BE2C (cell line): Measurements from ENCODE around the gene SLC39A3.

Experiments used
- DNase-seq: peaks from one replicate; pipeline ENCODE4 v3.0.0-alpha.2; 2020
- H3K27me3 ChIP-seq: fragments of 250-450 bp; sonication (Bioruptor Pico); 2 replicates; pipeline ENCODE4 v1.5.1; 2020; ENCODE audit warnings: mild to moderate bottlenecking
- H3K36me3 ChIP-seq: fragments of 250-450 bp; sonication (Bioruptor Pico); 2 replicates; pipeline ENCODE4 v1.5.1; 2020; ENCODE audit warnings: mild to moderate bottlenecking
- H3K4me1 ChIP-seq: fragments of 250-450 bp; sonication (Bioruptor Pico); 2 replicates; pipeline ENCODE4 v1.5.1; 2020
- H3K4me3 ChIP-seq: 2 replicates; pipeline ENCODE4 v1.5.1; 2011; ENCODE audit warnings: low read depth, low read length
- H3K9me3 ChIP-seq: fragments of 250-450 bp; sonication (Bioruptor Pico); 2 replicates; pipeline ENCODE4 v1.5.1; 2020
- TF ChIP-seq, protein P1 (sequence below): IDR thresholded peaks from 2 replicates; pipeline ENCODE4 v1.5.1; 2012; ENCODE audit warnings: mild to moderate bottlenecking, low read depth, low read length

SLC39A3 gene

DNA sequence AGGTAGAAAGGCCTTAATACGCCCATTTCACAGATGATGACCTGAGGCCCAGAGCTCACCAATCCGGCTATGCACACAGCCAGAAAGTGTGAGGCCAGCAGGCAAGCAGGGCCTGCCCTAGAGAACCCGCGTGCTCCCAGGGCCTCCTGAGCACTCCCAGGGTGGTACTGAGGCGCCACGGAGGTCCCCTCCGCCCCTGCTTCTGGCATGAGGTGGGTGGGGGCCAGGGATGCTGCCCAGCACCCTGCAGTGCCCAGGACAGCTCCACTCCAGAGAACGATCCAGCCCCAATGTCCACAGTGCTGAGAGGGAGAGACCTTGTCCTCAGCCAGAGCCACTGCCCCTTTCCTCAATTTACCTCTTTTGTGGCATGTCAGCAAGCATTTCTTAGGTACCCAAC lies 29.4 kb upstream of the SLC39A3 start:
- Histone ChIP-seq H3K36me3 (peaks cover 68% of the 10 kb centered on the region), H3K4me1 (no peaks in the 10 kb centered on the region), H3K27me3 (no peaks in the 10 kb centered on the region), H3K4me3 (no peak overlapping the region), H3K9me3 (no peaks in the 10 kb centered on the region)
- DNase-seq: no peak
- TF ChIP-seq, protein P1, sequence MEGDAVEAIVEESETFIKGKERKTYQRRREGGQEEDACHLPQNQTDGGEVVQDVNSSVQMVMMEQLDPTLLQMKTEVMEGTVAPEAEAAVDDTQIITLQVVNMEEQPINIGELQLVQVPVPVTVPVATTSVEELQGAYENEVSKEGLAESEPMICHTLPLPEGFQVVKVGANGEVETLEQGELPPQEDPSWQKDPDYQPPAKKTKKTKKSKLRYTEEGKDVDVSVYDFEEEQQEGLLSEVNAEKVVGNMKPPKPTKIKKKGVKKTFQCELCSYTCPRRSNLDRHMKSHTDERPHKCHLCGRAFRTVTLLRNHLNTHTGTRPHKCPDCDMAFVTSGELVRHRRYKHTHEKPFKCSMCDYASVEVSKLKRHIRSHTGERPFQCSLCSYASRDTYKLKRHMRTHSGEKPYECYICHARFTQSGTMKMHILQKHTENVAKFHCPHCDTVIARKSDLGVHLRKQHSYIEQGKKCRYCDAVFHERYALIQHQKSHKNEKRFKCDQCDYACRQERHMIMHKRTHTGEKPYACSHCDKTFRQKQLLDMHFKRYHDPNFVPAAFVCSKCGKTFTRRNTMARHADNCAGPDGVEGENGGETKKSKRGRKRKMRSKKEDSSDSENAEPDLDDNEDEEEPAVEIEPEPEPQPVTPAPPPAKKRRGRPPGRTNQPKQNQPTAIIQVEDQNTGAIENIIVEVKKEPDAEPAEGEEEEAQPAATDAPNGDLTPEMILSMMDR: no peak

DNA sequence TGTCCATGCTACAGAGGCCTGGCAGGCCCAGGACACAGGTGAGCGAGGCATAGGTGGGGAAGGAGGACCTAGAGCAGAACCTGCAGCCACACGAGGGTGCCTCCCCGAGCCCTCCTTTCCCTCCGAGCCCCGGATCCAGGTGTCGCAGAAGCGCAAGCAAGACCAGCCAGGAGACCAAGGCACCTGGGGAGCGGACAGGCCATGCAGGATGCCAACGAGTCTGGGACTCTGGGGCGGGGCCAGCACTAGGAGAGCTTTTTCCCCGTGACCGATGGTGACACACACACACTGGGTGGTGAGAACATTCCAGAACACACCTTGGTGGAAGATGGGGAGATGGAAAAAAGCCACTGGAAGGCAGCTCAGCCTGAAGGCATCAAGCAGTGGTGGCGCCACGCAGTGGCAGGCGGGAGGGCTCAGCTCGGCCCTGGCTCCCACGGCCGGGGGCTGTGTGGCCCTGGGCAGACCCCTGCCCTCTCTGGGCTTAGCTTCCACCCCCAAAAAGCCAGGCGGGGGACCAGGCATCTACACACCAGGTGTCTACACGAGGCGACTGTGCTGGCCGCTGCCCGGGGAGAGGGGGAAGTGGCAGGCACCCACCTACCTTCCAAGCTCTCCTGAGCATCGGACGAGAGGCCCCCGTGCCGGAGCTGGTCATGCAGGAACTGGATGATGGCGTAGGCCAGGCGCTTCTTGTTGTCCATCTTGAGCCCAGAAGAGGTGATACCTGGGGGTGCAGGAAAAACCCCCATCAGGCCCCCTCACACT lies 28.7 kb upstream of the SLC39A3 start:
- Histone ChIP-seq H3K4me3 (no peak overlapping the region), H3K36me3 (peaks cover 75% of the 10 kb centered on the region), H3K9me3 (no peaks in the 10 kb centered on the region), H3K4me1 (no peaks in the 10 kb centered on the region), H3K27me3 (no peaks in the 10 kb centered on the region)
- no peak for DNase-seq
- TF ChIP-seq, protein P1: no peak

GRCh38 chr19:2767688-2768087 lies 27.9 kb upstream of the SLC39A3 start:
- H3K27me3 ChIP-seq: no peaks in the 10 kb centered on the region
- DNase-seq: no peak
- H3K9me3 ChIP-seq: no peaks in the 10 kb centered on the region
- TF ChIP-seq, protein P1: no peak
- H3K4me3 ChIP-seq: no peak overlapping the region
- H3K36me3 ChIP-seq: peaks cover 83% of the 10 kb centered on the region
- H3K4me1 ChIP-seq: no peaks in the 10 kb centered on the region

DNA sequence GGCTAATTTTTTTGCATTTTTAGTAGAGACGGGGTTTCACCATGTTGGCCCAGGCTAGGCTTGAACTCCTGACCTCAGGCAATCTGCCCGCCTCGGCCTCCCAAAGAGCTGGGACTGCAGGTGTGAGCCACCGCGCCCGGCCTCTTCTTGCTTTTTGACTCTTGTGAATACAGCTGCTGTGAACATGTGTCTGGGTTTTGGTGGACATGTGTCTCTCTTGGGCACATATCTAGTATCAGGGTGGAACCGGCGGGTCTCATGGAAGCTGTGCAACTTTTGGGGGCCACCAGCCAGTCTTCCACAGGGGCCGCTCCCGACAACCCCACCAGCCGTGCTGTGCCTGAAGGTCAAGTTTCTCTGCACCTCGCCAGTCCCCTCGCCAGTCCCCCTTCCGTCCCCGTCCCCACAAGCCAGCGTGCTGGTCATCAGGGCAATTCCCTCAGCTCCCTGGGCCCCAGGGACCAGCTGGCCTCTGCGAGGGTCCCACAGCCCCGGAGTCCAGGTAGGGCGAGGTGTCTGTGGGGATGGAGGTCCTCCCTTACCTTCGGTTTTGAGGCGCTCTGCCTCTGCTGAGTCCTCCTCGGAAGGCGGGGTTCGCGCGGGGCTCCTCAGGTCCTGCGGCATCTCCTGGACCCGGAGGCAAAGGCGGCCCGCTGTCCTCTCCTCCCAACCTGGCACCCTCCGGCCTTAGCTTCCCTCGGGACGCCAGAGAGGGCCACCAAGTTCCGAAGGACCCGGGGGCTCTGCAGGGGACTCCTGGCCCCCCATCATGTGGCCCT lies 27.0 kb upstream of the SLC39A3 start:
- no peaks in the 10 kb centered on the region for H3K9me3 ChIP-seq
- no peak overlapping the region for H3K4me3 ChIP-seq
- TF ChIP-seq, protein P1: no peak
- DNase-seq: no peak
- H3K27me3 ChIP-seq: no peaks in the 10 kb centered on the region
- no peaks in the 10 kb centered on the region for H3K4me1 ChIP-seq
- peaks cover 85% of the 10 kb centered on the region for H3K36me3 ChIP-seq

DNA sequence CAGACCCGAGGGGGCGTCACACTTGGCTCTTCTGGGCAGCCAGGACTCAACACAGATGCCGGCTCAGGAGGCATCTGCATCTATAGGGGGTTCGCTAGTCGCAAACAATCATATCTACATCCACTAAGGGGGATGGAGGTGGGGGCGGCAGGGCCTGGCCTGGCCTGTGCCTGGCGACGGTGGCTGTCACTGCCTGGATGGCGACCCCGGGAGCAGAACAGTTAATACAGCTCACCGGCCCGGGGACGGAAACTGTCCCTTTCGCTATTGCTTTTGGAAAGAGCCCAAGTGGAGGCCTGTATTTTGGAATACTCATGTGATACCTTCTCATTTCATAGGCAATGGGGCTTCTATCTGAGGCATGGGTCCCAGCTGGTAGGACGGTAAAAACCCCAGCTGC lies 25.6 kb upstream of the SLC39A3 start:
- Histone ChIP-seq H3K4me1 (no peaks in the 10 kb centered on the region), H3K27me3 (no peaks in the 10 kb centered on the region), H3K9me3 (no peaks in the 10 kb centered on the region), H3K4me3 (no peak overlapping the region), H3K36me3 (peaks cover 88% of the 10 kb centered on the region)
- DNase-seq: no peak
- TF ChIP-seq, protein P1: no peak

DNA sequence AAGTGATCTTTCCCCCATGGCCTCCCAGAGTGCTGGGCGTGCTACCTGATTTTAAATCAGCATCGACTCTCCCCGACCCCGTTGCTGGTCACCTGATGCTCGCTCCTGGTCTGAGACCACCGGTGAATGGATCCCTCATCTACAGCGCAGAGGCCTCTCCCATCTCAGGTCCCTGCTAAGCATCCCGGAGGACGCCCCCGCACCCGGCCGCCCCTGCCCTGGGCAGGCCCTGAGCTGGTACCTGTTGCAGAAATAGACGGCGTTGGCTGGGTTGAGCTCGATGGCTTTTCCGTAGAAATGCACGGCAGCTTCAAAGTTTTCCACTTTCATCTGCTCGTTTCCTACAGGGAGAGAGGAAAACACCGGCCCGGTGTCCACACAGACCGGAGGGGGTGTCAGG lies 25.1 kb upstream of the SLC39A3 start:
- DNase-seq: no peak
- H3K4me3 ChIP-seq: no peak overlapping the region
- no peaks in the 10 kb centered on the region for H3K9me3 ChIP-seq
- H3K27me3 ChIP-seq: no peaks in the 10 kb centered on the region
- no peaks in the 10 kb centered on the region for H3K4me1 ChIP-seq
- peaks cover 88% of the 10 kb centered on the region for H3K36me3 ChIP-seq
- TF ChIP-seq, protein P1: no peak
